HepG2 (cell line): ENCODE results near the gene CLEC7A. TPM values are rescaled to one million over a fixed set of nuclear protein-coding genes. Genes with fewer than 3 reads are reported as not detected.

Source experiments
- ATAC-seq: fragments of 200-7000 bp; cut with Tn5 transposase; 3 replicates; pipeline ENCODE4 v1.9.1; 2020; ENCODE audit warnings: mild to moderate bottlenecking, moderate library complexity
- BruUV-seq: library from RNA; stranded (reverse); fragments of 400-500 nt; replicated peaks from 2 replicates; lab custom pipeline; 2021; lab: Mats Ljungman, UMichigan
- CTCF ChIA-PET: fragments of 300-600 bp; formaldehyde crosslinking; extraction: SDS; loops from one replicate; lab custom pipeline; 2021; ENCODE audit warnings: low total read pairs, inconsistent platforms, low intra/inter-chr PET ratio; lab: Yijun Ruan, JAX
- POLR2A ChIA-PET: fragments of 350-600 bp; sonication (Branson Sonifier 250); formaldehyde crosslinking; loops from one replicate; lab custom pipeline; 2020; ENCODE audit warnings: antibody characterized with exemption, inconsistent platforms; lab: Yijun Ruan, JAX
- DNase-seq: peaks from one replicate; pipeline ENCODE4 v3.0.0-alpha.2; 2015; ENCODE audit warnings: low spot score
- FAIRE-seq: peaks from 3 replicates; lab custom pipeline; 2011; peaks lifted over from hg19 to GRCh38; lab: Jason Lieb, UNC
- H2AFZ ChIP-seq: one replicate; pipeline ENCODE4 v1.6.1; 2011; ENCODE audit warnings: low read length, inconsistent platforms
- H3K27ac ChIP-seq: fragments of 300-600 bp; 3 replicates; pipeline ENCODE4 v1.8.0; 2011; ENCODE audit warnings: mixed run types, mild to moderate bottlenecking, mixed read lengths, low read length, inconsistent platforms; ENCODE audit not compliant: insufficient read depth; ENCODE audit errors: extremely low read length
- H3K27me3 ChIP-seq, 2 experiments: fragments of 200-600 bp in 1 of 2; 2 replicates in 1 of 2; 3 replicates in 1 of 2; pipeline versions ENCODE4 v1.6.0 to v1.8.0; 2011; ENCODE audit warnings: low read length in 2 of 2, mild to moderate bottlenecking in 2 of 2, moderate library complexity in 2 of 2, inconsistent platforms in 1 of 2; ENCODE audit not compliant: insufficient read depth in 2 of 2, control insufficient read depth in 1 of 2
- H3K36me3 ChIP-seq, 2 experiments: fragments of 200-600 bp in 1 of 2; replicated peaks in 1 of 2; 2 replicates in 1 of 2; 3 replicates in 1 of 2; pipeline versions ENCODE4 v1.5.1 to v1.8.0; 2011; ENCODE audit warnings: low read length in 2 of 2, inconsistent platforms in 1 of 2; ENCODE audit not compliant: insufficient read depth in 2 of 2, control insufficient read depth in 1 of 2
- H3K4me1 ChIP-seq: 2 replicates; pipeline ENCODE4 v1.5.1; 2012; ENCODE audit warnings: low read length, inconsistent platforms; ENCODE audit not compliant: insufficient read depth
- H3K4me2 ChIP-seq: 2 replicates; pipeline ENCODE4 v1.6.0; 2011; ENCODE audit warnings: low read depth, low read length, inconsistent platforms
- H3K4me3 ChIP-seq, 3 experiments: fragments of 200-600 bp in 1 of 3; sonication (generic), shearing (Covaris generic) in 1 of 3; replicated peaks in 1 of 3; 2 replicates each; pipeline ENCODE4 v1.5.1; 2011 to 2016; ENCODE audit warnings: low read length in 3 of 3, inconsistent platforms in 2 of 3, low read depth in 2 of 3, mild to moderate bottlenecking in 2 of 3, control low read depth in 1 of 3, mixed read lengths in 1 of 3; ENCODE audit not compliant: insufficient read depth in 1 of 3
- H3K79me2 ChIP-seq: one replicate; pipeline ENCODE4 v1.6.1; 2011; ENCODE audit warnings: low read length, inconsistent platforms; ENCODE audit not compliant: insufficient read depth
- H3K9ac ChIP-seq: 2 replicates; pipeline ENCODE4 v1.6.0; 2011; ENCODE audit warnings: mild to moderate bottlenecking, low read depth, low read length, inconsistent platforms; ENCODE audit not compliant: insufficient read depth
- H3K9me3 ChIP-seq: 2 replicates; pipeline ENCODE4 v1.5.1; 2012; ENCODE audit warnings: mild to moderate bottlenecking, low read length
- H4K20me1 ChIP-seq: 2 replicates; pipeline ENCODE4 v1.6.0; 2011; ENCODE audit warnings: inconsistent platforms, mild to moderate bottlenecking, low read length, moderate library complexity; ENCODE audit not compliant: insufficient read depth
- AHR ChIP-seq: IDR thresholded peaks from 2 replicates; pipeline ENCODE4 v1.6.1; 2018; ENCODE audit warnings: missing genetic modification reagents, missing compliant biosample characterization
- BCL6 ChIP-seq: IDR thresholded peaks from 2 replicates; pipeline ENCODE4 v1.6.1; 2016; ENCODE audit warnings: missing genetic modification reagents, missing compliant biosample characterization
- HNF4A ChIP-seq: sonication (generic); formaldehyde crosslinking; IDR thresholded peaks from 2 replicates; pipeline ENCODE4 v1.4.0; 2020; ENCODE audit warnings: missing genetic modification reagents
- NFE2 ChIP-seq: sonication (generic); formaldehyde crosslinking; IDR thresholded peaks from 2 replicates; pipeline ENCODE4 v1.4.0; 2020; ENCODE audit warnings: missing genetic modification reagents
- REL ChIP-seq: sonication (generic); formaldehyde crosslinking; conservative IDR thresholded peaks from 2 replicates; pipeline ENCODE4 v1.8.0; 2022; ENCODE audit warnings: mild to moderate bottlenecking, missing genetic modification reagents, moderate library complexity
- RFXANK ChIP-seq: IDR thresholded peaks from 2 replicates; pipeline ENCODE4 v1.6.1; 2016
- ZKSCAN5 ChIP-seq: sonication (generic); formaldehyde crosslinking; IDR thresholded peaks from 2 replicates; pipeline ENCODE4 v1.5.1; 2020; ENCODE audit warnings: mild to moderate bottlenecking, missing genetic modification reagents
- ZNF552 ChIP-seq: sonication (generic); formaldehyde crosslinking; IDR thresholded peaks from 2 replicates; pipeline ENCODE4 v1.9.0; 2022; ENCODE audit warnings: missing genetic modification reagents, mild to moderate bottlenecking, borderline replicate concordance
- ZNF605 ChIP-seq: sonication (generic); formaldehyde crosslinking; IDR thresholded peaks from 2 replicates; pipeline ENCODE4 v1.8.0; 2022; ENCODE audit warnings: mild to moderate bottlenecking, missing genetic modification reagents
- in situ Hi-C: cut with HindIII; loops from 2 replicates; pipeline ENCODE4 v1.10.0; 2017; ENCODE audit warnings: low pct_unique_long_range_greater_than_20kb; ENCODE audit not compliant: extremely low pct_ligation_motif_present
- intact Hi-C: fragments of 100-400 bp; cut with micrococcal nuclease; formaldehyde crosslinking; loops from one replicate; pipeline ENCODE4 v1.10.0; 2022; ENCODE audit not compliant: unreplicated experiment
- polyA plus RNA-seq, 8 experiments: library from polyadenylated mRNA; depleted of rRNA in 3 of 8; stranded (reverse) in 7 of 8; unstranded in 1 of 8; fragments of >200 nt; fragmentation: Illumina TruSeq in 4 of 8; extraction: Trizol in 4 of 8; gene quantifications; 2 replicates each; pipeline versions ENCODE4 v1.2.1 to v1.2.3, GENCODE V29; 2011 to 2016; ENCODE audit warnings: low read depth in 4 of 8, missing spikeins in 1 of 8, mixed read lengths in 1 of 8; ENCODE audit not compliant: insufficient read depth in 1 of 8
- total RNA-seq, 5 experiments: library from RNA; depleted of rRNA; stranded (reverse); fragments of >200 nt; fragmentation: Illumina TruSeq; extraction: Trizol; gene quantifications; 2 replicates each; pipeline ENCODE4 v1.2.3, GENCODE V29; 2016; ENCODE audit warnings: low read depth in 1 of 5
- TF ChIP-seq, protein P1 (sequence below): sonication (generic); formaldehyde crosslinking; IDR thresholded peaks from 2 replicates; pipeline ENCODE4 v1.5.1; 2020; ENCODE audit warnings: mild to moderate bottlenecking, missing genetic modification reagents, borderline replicate concordance

Gene CLEC7A
- total and polyA plus RNA-seq, 2 of the 13 experiments (the other 11 are each of a cell fraction or from before 2014, with no cell fraction given) = not detected

DNA sequence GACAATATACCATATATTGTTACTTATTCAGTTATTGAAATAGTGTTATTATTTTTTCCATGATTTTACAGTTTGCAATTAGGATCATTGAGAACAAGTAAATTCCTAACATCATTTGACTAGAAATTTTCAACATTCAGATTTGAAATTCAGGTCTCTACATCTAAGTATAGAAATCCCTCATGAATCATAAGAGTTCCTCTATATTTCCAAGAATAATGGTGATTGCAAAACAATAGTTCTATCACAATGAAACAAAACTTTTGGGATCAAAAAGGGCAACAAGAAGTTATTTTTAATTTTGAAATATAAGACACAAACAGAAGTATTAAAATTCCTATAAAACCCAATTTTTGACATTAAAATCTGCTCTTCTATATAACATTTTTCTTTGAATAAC lies 42.0 kb downstream of the CLEC7A start:
- Histone ChIP-seq H3K79me2 (no peaks in the 10 kb centered on the region), H2AFZ (no peak overlapping the region), H3K4me2 (no peak overlapping the region), H3K27ac (no peak overlapping the region), H3K27me3 (no peaks in the 10 kb centered on the region; a peak in 1 of 5 replicates), H3K36me3 (no peaks in the 10 kb centered on the region), H3K4me3 (no peak overlapping the region), H3K9me3 (no peaks in the 10 kb centered on the region), H3K4me1 (no peaks in the 10 kb centered on the region), H4K20me1 (no peaks in the 10 kb centered on the region), H3K9ac (no peak overlapping the region)
- ChIA-PET POLR2A (no interaction called here), CTCF (no interaction called here)
- in situ Hi-C loops = no loop called here
- ATAC-seq (no peak), DNase-seq (no peak), FAIRE-seq (no peak)
- intact Hi-C loops = no loop called here
- TF ChIP-seq ZKSCAN5 (CRISPR knock-in tag) (no peak), REL (CRISPR knock-in tag) (no peak), HNF4A (CRISPR knock-in tag) (no peak), NFE2 (CRISPR knock-in tag) (no peak), RFXANK (CRISPR knock-in tag) (no peak), BCL6 (CRISPR knock-in tag) (no peak), ZNF605 (no peak), ZNF552 (CRISPR knock-in tag) (no peak), AHR (CRISPR knock-in tag) (no peak)
- TF ChIP-seq, protein P1, sequence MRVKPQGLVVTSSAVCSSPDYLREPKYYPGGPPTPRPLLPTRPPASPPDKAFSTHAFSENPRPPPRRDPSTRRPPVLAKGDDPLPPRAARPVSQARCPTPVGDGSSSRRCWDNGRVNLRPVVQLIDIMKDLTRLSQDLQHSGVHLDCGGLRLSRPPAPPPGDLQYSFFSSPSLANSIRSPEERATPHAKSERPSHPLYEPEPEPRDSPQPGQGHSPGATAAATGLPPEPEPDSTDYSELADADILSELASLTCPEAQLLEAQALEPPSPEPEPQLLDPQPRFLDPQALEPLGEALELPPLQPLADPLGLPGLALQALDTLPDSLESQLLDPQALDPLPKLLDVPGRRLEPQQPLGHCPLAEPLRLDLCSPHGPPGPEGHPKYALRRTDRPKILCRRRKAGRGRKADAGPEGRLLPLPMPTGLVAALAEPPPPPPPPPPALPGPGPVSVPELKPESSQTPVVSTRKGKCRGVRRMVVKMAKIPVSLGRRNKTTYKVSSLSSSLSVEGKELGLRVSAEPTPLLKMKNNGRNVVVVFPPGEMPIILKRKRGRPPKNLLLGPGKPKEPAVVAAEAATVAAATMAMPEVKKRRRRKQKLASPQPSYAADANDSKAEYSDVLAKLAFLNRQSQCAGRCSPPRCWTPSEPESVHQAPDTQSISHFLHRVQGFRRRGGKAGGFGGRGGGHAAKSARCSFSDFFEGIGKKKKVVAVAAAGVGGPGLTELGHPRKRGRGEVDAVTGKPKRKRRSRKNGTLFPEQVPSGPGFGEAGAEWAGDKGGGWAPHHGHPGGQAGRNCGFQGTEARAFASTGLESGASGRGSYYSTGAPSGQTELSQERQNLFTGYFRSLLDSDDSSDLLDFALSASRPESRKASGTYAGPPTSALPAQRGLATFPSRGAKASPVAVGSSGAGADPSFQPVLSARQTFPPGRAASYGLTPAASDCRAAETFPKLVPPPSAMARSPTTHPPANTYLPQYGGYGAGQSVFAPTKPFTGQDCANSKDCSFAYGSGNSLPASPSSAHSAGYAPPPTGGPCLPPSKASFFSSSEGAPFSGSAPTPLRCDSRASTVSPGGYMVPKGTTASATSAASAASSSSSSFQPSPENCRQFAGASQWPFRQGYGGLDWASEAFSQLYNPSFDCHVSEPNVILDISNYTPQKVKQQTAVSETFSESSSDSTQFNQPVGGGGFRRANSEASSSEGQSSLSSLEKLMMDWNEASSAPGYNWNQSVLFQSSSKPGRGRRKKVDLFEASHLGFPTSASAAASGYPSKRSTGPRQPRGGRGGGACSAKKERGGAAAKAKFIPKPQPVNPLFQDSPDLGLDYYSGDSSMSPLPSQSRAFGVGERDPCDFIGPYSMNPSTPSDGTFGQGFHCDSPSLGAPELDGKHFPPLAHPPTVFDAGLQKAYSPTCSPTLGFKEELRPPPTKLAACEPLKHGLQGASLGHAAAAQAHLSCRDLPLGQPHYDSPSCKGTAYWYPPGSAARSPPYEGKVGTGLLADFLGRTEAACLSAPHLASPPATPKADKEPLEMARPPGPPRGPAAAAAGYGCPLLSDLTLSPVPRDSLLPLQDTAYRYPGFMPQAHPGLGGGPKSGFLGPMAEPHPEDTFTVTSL (CRISPR knock-in tag) = no peak
- no TSS peak for BruUV-seq
